HepG2 (cell line): Measurements from ENCODE around the gene CMIP. TPM values are rescaled to one million over a fixed set of nuclear protein-coding genes. Genes with fewer than 3 reads are reported as not detected.

Experiments used
- ATF7-NPFF ChIP-seq: sonication (generic); formaldehyde crosslinking; IDR thresholded peaks from 2 replicates; pipeline ENCODE4 v1.8.1; 2023; ENCODE audit warnings: mild to moderate bottlenecking, low read depth, missing genetic modification reagents, moderate library complexity
- BORCS8-MEF2B ChIP-seq: sonication (generic); formaldehyde crosslinking; IDR thresholded peaks from 2 replicates; pipeline ENCODE4 v1.8.0; 2022; ENCODE audit warnings: mild to moderate bottlenecking, missing genetic modification reagents
- CENPX ChIP-seq: sonication (generic); formaldehyde crosslinking; IDR thresholded peaks from 2 replicates; pipeline ENCODE4 v1.9.0; 2021; ENCODE audit warnings: mild to moderate bottlenecking, missing genetic modification reagents, moderate library complexity
- CERS6 ChIP-seq: sonication (generic); formaldehyde crosslinking; IDR thresholded peaks from 2 replicates; pipeline ENCODE4 v1.5.0; 2020; ENCODE audit warnings: missing genetic modification reagents
- DPF2 ChIP-seq: sonication (generic); formaldehyde crosslinking; IDR thresholded peaks from 2 replicates; pipeline ENCODE4 v1.4.0; 2020; ENCODE audit warnings: mild to moderate bottlenecking, low read depth, missing genetic modification reagents, borderline replicate concordance
- FOXK2 ChIP-seq: fragments of 450-650 bp; IDR thresholded peaks from 2 replicates; pipeline ENCODE4 v1.6.1; 2016
- GFI1 ChIP-seq: sonication (generic); formaldehyde crosslinking; IDR thresholded peaks from 2 replicates; pipeline ENCODE4 v1.5.0; 2020; ENCODE audit warnings: missing genetic modification reagents, mild to moderate bottlenecking, borderline replicate concordance
- ISX ChIP-seq: sonication (generic); formaldehyde crosslinking; conservative IDR thresholded peaks from 2 replicates; pipeline ENCODE4 v1.5.0; 2020; ENCODE audit warnings: missing genetic modification reagents
- LRRFIP1 ChIP-seq: sonication (generic); formaldehyde crosslinking; conservative IDR thresholded peaks from 2 replicates; pipeline ENCODE4 v1.4.0; 2020; ENCODE audit warnings: missing genetic modification reagents
- MAFF ChIP-seq: IDR thresholded peaks from 2 replicates; pipeline ENCODE4 v1.6.1; 2011; ENCODE audit warnings: low read depth, low read length, improper control_type of control experiment
- NFKB2 ChIP-seq: sonication (generic); formaldehyde crosslinking; IDR thresholded peaks from 2 replicates; pipeline ENCODE4 v1.4.0; 2020; ENCODE audit warnings: missing genetic modification reagents, borderline replicate concordance
- NFRKB ChIP-seq: fragments of 450-650 bp; IDR thresholded peaks from 2 replicates; pipeline ENCODE4 v1.6.1; 2017
- RELA ChIP-seq: sonication (generic); formaldehyde crosslinking; IDR thresholded peaks from 2 replicates; pipeline ENCODE4 v1.4.0; 2020; ENCODE audit warnings: missing genetic modification reagents
- SNAI1 ChIP-seq: sonication (generic); formaldehyde crosslinking; IDR thresholded peaks from 2 replicates; pipeline ENCODE4 v1.5.0; 2020; ENCODE audit warnings: mild to moderate bottlenecking, missing genetic modification reagents, borderline replicate concordance
- ZNF10 ChIP-seq: sonication (generic); formaldehyde crosslinking; IDR thresholded peaks from 2 replicates; pipeline ENCODE4 v1.4.0; 2020; ENCODE audit warnings: mild to moderate bottlenecking, low read depth, missing genetic modification reagents, borderline replicate concordance
- ZNF20 ChIP-seq: sonication (generic); formaldehyde crosslinking; IDR thresholded peaks from 2 replicates; pipeline ENCODE4 v1.4.0; 2020; ENCODE audit warnings: mild to moderate bottlenecking, moderate library complexity, missing genetic modification reagents
- ZNF276 ChIP-seq: sonication (generic); formaldehyde crosslinking; IDR thresholded peaks from 2 replicates; pipeline ENCODE4 v1.4.0; 2020; ENCODE audit warnings: mild to moderate bottlenecking, low read depth, missing genetic modification reagents
- ZNF75D ChIP-seq: sonication (generic); formaldehyde crosslinking; IDR thresholded peaks from 2 replicates; pipeline ENCODE4 v1.8.1; 2023; ENCODE audit warnings: missing genetic modification reagents, mild to moderate bottlenecking, borderline replicate concordance
- polyA plus RNA-seq, 8 experiments: library from polyadenylated mRNA; depleted of rRNA in 3 of 8; stranded (reverse) in 7 of 8; unstranded in 1 of 8; fragments of >200 nt; fragmentation: Illumina TruSeq in 4 of 8; extraction: Trizol in 4 of 8; gene quantifications; 2 replicates each; pipeline versions ENCODE4 v1.2.1 to v1.2.3, GENCODE V29; 2011 to 2016; ENCODE audit warnings: low read depth in 4 of 8, missing spikeins in 1 of 8, mixed read lengths in 1 of 8; ENCODE audit not compliant: insufficient read depth in 1 of 8
- total RNA-seq, 5 experiments: library from RNA; depleted of rRNA; stranded (reverse); fragments of >200 nt; fragmentation: Illumina TruSeq; extraction: Trizol; gene quantifications; 2 replicates each; pipeline ENCODE4 v1.2.3, GENCODE V29; 2016; ENCODE audit warnings: low read depth in 1 of 5
- TF ChIP-seq, protein P1 (sequence below): sonication (generic); formaldehyde crosslinking; conservative IDR thresholded peaks from 2 replicates; pipeline ENCODE4 v1.4.0; 2020; ENCODE audit warnings: mild to moderate bottlenecking, missing genetic modification reagents, moderate library complexity
- TF ChIP-seq, protein P2 (sequence below): sonication (generic); formaldehyde crosslinking; IDR thresholded peaks from 2 replicates; pipeline ENCODE4 v1.4.0; 2020; ENCODE audit warnings: missing genetic modification reagents

CMIP gene
- total and polyA plus RNA-seq, 2 of the 13 experiments (the other 11 are each of a cell fraction or from before 2014, with no cell fraction given), result 10.9 to 18.1 TPM

DNA sequence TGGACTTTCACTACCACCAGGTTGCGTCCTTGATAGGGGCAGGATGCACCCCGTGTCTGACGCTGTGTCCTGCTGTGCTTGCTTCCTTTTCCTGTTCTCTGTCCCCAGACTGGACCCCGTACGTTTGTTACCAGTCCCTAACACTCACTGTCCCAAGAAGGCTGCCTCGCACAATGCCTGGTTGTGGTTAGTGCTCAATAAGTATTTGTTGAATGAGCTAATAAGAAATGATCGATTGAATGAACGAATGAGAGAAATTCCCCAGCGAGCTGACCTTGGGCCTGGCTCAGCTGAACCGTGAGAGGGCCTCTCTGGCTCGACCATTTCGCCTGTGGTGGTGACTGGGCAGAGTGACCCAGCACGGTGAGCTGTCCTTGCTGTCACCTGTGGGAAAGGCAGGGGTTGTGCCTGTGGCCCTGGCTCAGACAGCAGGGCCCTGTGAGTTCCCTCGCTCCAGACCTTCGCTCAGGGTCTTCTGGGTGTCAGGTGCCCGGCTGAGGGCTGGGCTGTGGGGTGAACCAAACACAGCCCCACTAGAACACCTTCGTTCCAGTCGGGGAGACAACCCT, 20.9 kb downstream of the CMIP start (continued):
- peak; percentile 43; the same call in 1 of the 2 replicates for TF ChIP-seq RELA (CRISPR knock-in tag)
- 0 out of 2 replicates have a peak, but pooled peaks have one; percentile 30 for TF ChIP-seq BORCS8-MEF2B (CRISPR knock-in tag)
- TF ChIP-seq ZNF75D (CRISPR knock-in tag), result no peak
- TF ChIP-seq SNAI1 (CRISPR knock-in tag), result no peak
- no peak for TF ChIP-seq MAFF
- TF ChIP-seq ZNF10 (CRISPR knock-in tag), result no peak
- TF ChIP-seq ZNF276 (CRISPR knock-in tag), result no peak; the same call in 1 of the 2 replicates
- TF ChIP-seq LRRFIP1 (CRISPR knock-in tag), result no peak
- no peak for TF ChIP-seq ATF7-NPFF (CRISPR knock-in tag)
- TF ChIP-seq NFRKB, result no peak
- no peak for TF ChIP-seq CERS6 (CRISPR knock-in tag)
- TF ChIP-seq GFI1, result no peak
- TF ChIP-seq, protein P1, sequence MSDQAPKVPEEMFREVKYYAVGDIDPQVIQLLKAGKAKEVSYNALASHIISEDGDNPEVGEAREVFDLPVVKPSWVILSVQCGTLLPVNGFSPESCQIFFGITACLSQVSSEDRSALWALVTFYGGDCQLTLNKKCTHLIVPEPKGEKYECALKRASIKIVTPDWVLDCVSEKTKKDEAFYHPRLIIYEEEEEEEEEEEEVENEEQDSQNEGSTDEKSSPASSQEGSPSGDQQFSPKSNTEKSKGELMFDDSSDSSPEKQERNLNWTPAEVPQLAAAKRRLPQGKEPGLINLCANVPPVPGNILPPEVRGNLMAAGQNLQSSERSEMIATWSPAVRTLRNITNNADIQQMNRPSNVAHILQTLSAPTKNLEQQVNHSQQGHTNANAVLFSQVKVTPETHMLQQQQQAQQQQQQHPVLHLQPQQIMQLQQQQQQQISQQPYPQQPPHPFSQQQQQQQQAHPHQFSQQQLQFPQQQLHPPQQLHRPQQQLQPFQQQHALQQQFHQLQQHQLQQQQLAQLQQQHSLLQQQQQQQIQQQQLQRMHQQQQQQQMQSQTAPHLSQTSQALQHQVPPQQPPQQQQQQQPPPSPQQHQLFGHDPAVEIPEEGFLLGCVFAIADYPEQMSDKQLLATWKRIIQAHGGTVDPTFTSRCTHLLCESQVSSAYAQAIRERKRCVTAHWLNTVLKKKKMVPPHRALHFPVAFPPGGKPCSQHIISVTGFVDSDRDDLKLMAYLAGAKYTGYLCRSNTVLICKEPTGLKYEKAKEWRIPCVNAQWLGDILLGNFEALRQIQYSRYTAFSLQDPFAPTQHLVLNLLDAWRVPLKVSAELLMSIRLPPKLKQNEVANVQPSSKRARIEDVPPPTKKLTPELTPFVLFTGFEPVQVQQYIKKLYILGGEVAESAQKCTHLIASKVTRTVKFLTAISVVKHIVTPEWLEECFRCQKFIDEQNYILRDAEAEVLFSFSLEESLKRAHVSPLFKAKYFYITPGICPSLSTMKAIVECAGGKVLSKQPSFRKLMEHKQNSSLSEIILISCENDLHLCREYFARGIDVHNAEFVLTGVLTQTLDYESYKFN (CRISPR knock-in tag), result peak; percentile 75
- TF ChIP-seq FOXK2, result no peak
- no peak for TF ChIP-seq CENPX (CRISPR knock-in tag)
- no peak for TF ChIP-seq NFKB2
- TF ChIP-seq DPF2 (CRISPR knock-in tag), result 0 out of 2 replicates have a peak, but pooled peaks have one; percentile 19
- TF ChIP-seq ZNF20 (CRISPR knock-in tag), result no peak
- TF ChIP-seq, protein P2, sequence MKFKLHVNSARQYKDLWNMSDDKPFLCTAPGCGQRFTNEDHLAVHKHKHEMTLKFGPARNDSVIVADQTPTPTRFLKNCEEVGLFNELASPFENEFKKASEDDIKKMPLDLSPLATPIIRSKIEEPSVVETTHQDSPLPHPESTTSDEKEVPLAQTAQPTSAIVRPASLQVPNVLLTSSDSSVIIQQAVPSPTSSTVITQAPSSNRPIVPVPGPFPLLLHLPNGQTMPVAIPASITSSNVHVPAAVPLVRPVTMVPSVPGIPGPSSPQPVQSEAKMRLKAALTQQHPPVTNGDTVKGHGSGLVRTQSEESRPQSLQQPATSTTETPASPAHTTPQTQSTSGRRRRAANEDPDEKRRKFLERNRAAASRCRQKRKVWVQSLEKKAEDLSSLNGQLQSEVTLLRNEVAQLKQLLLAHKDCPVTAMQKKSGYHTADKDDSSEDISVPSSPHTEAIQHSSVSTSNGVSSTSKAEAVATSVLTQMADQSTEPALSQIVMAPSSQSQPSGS (CRISPR knock-in tag), result peak; percentile 39; the same call in 1 of the 2 replicates
- no peak for TF ChIP-seq ISX (CRISPR knock-in tag)
